NCI-H82 (cell line): ENCODE data around the gene STON2.

Experiments used
- DNase-seq: peaks from one replicate; lab custom pipeline; 2025; lab: John Stamatoyannopoulos, UW

The STON2 gene

GRCh38 chr14:81418057-81418790 is 18.1 kb upstream of the STON2 start:
- DNase-seq = peak; percentile 3

DNA sequence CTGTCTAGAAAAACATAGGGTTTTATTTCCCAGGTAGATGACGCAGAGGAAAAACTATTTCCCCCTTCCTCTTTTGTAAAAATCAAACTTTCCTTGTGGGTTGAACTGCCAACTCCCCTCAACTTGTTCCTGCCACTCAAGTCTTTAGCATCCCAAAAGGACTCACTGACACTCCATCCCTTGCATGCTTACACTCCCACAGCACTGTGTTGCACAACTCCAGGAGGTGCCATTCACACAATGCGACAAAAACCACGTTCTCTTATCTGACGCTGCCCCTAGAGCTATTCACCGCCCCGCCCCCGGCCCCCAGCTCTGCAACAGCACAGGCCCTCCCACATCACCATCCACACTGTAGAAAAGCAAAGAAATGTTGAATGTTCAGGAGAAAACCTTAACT is 16.9 kb upstream of the STON2 start:
- no peak for DNase-seq

GRCh38 chr14:81416194-81416952 is 16.2 kb upstream of the STON2 start:
- no peak for DNase-seq

- no peak for DNase-seq
Observed at GRCh38 chr14:81415781-81416180, 15.7 kb upstream of the STON2 start.

GRCh38 chr14:81414123-81414522 is 14.0 kb upstream of the STON2 start:
- no peak for DNase-seq

DNA sequence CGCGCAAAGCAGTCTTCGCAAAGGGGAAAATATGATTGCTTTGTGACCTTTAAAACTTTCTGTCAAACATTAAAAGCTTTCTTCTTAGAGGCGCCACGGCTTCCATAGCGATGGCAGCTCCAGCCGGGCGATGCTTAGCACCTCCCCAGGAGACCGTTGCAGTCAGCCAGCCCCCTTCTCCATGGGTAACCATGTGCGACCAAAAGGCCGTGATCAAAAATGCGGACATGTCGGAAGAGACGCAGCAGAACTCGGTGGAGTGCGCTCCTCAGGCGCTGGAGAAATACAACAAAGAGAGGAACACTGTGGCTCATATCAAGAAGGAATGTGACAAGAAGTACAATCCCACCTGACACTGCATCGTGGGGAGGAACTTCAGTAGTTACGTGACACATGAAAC is 12.7 kb upstream of the STON2 start:
- no peak for DNase-seq

DNA sequence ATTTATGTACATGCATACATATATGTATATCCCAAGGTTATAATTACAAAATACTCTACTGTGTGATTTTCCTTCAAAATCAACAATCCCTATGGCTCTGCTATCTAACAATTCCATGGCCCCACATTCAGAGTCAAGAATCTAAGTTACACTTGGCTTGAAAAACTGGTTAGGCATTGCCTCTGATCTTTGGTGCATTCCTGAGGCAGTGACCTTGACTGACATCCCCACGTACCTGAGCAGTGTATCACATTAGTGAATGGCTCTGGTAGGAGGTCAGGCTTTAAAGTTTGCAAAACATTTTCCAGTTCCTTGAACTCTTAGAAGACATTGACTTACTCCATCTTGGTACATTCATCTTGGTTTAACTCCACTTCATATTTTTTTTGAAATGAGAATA is 8.5 kb upstream of the STON2 start:
- DNase-seq = no peak

- no peak for DNase-seq
Observed at GRCh38 chr14:81406863-81407262, 6.7 kb upstream of the STON2 start.

- DNase-seq = no peak
Observed at GRCh38 chr14:81402123-81402495, 2.0 kb upstream of the STON2 start.

GRCh38 chr14:81401420-81402122 is 1.4 kb upstream of the STON2 start:
- DNase-seq = no peak

GRCh38 chr14:81400852-81401251 is 728 bp upstream of the STON2 start:
- DNase-seq = no peak

GRCh38 chr14:81398196-81398891 is 1.8 kb downstream of the STON2 start:
- DNase-seq = no peak

GRCh38 chr14:81396113-81396512 is 4.0 kb downstream of the STON2 start:
- no peak for DNase-seq

DNA sequence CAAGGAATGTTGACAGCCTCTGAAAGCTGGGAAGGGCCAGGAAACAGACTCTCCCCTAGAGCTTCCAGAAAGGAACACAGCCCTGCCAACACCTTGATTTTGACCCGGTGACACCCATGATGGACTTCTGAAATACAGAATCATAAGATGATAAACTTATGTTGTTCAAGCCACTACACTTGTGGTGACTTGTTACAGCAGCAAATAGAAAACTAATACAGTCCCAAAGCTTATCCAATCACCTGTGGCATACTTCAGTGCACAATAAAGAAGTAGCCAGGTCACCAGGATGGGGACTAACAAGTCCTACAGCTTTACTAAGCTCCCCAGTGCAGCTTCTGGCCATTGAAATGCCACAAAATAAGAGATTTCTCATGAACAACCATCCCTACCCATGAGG is 5.4 kb downstream of the STON2 start:
- DNase-seq = no peak

DNA sequence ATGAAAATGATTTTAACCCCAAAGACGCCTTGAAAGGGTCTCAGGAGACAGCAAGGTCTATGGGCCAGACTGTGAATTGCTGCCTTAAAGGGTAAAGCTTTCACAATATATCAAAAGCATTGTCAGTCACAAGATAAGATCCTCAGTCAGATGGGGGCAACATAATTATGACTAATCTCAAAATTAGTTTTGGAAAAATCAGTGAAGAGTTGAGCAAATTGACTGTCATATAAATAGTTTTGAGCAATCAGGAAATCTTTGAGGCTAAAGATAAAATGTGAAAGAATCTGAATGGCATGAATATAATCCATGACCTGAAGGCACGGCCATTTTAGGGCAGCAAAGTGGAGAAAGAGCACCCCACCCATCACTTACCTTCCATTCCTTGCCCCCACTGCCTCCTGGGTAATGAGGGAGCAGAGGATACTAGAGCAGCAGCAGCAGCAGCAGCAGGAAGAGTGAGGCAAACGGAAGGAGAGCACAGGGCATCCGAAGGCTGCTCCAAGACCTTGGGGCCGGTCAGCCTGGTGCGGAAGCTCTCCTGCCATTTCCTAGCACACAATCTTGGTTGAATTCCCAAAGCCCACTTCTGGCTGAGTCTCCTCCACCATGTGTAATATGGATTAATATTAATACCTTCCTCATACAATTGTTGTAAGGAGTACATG is 7.0 kb downstream of the STON2 start:
- DNase-seq = no peak

- DNase-seq = no peak
Observed at GRCh38 chr14:81392052-81392451, 8.1 kb downstream of the STON2 start.

DNA sequence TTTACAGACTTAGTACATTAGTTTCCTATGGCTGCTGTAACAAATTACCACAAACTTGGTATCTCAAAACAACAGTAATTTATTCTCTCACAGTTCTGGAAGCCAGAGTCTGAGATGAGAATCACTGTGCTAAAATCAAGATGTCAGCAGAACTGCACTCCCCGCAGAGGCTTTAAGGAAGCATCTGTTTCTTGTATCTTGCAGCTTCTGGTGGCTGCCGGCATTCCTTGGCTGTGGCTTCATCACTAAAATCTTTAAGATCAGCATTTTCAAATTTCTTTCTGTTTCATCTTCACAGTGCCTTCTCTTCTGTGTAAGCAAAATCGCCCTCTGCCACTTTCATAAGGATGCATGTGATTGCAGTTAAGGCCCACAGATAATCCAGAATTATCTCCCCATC is 9.4 kb downstream of the STON2 start:
- DNase-seq = no peak

- DNase-seq = no peak
Observed at GRCh38 chr14:81388336-81388735, 11.8 kb downstream of the STON2 start.

GRCh38 chr14:81386290-81386745 is 13.8 kb downstream of the STON2 start:
- DNase-seq = no peak

DNA sequence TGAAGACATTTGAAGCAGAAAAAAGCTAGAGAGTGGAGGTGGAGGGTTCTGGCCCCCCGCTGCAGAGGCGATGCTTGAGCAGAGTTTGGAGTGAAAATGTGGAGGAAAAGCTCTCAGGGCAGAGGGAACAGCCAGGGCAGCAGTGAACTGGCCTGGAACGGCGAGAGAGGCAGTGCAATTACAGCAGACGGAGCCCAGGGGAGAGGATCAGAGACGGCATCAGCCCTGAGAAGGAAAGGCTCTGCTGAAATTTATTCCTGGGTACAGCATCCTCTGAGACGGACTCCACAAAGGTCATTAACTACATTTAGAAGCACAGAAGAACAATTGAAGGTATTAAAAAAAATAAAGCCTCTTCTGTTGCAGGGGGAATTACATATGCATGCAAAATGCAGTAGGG is 14.2 kb downstream of the STON2 start:
- DNase-seq = no peak

DNA sequence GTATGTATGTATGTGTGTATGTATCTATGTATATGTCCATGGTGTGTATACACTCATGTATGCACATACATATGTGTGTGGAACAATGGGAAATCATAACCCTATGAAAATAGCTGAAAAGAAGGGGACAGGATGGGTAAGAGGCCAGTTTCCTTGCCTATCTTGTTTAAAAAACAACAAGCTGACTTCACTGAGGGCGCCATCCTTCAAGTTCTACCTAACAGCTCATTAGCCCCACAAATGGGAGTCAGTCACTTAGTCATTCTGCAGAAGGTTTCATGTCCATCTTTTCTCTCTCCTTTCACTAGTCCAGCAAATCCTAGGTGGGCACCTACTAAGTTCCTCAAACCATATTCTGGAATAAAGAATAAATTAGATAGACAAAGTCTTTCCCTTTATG is 14.7 kb downstream of the STON2 start:
- DNase-seq = no peak

DNA sequence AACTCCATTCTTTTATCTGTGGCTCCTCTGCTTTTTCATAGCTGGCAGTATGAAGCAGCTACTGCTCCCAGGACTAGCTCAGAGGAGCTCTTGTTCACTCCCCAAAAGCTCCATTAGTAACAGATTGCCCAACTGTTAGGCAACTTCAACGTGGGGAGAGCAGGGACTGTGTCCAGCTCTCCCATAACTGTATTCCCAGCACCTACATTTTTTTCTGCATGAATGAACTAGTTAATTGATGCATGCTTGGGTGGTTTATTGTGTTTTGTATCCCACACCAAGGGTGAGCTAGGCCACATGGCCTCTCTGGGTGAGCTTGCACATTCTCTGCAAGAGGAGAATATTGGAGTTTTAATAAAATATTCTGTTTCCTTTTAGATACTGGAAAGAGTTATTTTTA is 15.2 kb downstream of the STON2 start:
- no peak for DNase-seq
